HG03025 (cell line): ENCODE measurements around the gene SRGAP3.
"Not testable (repeated sequence)": the region's sequence is repeated elsewhere in the genome, so short reads cannot be mapped to it uniquely, and the experiment has no call there.

Source experiments
- ATAC-seq: cut with Tn5 transposase; IDR thresholded peaks from one replicate; pipeline ENCODE4 v1.9.1; 2021; ENCODE audit warnings: mild to moderate bottlenecking, moderate library complexity; ENCODE audit not compliant: unreplicated experiment, low FRiP score

The SRGAP3 gene

DNA sequence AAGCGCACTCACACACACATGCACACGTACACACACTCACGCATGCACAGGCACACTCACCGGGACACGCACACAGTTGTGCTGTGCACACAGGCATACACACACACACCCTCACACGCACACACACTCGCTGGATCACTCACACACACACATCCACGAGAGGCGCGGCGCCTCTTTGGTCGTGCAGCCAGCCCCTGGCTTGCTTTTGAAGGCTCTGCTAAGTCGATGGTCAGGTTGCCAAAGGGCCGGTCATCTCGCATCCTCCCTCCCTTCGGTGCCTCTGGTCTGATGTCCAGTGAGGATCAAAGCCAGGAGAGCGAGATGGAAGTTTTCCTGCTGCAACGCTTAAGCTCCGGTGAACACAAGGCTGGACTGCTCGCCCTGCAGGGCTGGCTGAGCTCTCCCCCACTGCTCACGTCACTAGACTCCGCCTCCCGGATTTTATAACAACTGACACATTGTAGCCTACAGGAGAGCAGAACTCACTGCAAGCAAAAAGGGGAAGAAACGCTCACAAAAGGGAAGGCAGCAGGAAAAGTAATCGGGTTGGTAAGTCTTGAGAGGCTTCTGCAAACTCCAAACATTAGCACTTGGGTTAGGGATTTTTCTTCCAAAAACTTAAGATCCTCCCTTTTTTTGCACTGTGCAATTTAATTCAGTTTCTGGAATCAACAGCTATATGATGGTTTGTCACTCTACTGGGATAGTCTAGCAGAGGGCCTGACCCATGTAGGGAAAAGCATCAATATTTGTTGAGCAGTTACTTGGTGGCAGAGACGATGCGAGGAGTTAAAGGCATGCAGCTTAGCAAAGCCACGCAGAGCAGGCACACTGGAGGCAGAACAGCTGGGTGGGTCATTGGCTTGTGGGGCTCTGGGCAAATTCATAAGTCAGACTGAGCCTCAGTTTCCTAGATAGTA lies at the start of gene SRGAP3:
Gene SRGAP3, minus strand, starts transcription at position 374 of the 920 bp plus-strand sequence. CDS start 695 bp downstream, outside the sequence.
- peak; percentile 100 for ATAC-seq

DNA sequence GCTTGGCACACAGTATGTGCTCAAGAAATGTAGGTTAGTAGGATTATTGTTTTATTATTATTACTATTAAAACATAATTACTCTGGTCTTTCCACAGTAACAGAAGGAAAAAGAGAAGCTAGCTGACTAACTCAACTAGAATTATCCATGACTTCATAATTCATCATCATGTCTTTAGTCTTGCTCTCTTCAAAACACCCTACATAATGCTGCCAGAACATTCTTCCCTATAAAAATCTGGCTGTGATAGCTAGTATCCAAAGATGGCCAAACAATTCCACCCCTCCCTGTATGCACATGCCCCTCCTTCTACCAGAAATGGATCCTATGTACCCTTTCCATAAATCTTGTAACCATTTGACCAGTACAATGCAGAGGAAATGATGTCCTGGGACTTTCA lies 48.8 kb upstream of the SRGAP3 start:
- ATAC-seq = no peak

DNA sequence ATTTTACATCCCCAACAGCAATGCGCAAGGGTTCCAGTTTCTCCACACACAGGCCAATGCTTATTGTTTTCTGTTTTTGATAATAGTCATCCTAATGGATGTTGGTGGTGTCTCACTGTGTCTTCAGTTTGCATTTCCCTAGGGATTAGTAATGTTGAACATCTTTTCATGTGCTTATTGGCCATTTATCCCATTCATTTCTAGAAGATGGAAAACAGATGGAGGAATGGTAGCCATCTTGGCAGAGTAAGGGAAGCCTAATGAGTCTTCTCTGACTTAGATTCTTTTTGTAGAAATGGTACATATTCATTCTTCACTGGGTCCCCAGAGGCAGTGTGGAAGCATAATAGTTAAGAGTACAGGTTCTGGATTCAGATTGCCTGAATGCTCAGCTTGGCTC lies 46.8 kb upstream of the SRGAP3 start:
- no peak for ATAC-seq

DNA sequence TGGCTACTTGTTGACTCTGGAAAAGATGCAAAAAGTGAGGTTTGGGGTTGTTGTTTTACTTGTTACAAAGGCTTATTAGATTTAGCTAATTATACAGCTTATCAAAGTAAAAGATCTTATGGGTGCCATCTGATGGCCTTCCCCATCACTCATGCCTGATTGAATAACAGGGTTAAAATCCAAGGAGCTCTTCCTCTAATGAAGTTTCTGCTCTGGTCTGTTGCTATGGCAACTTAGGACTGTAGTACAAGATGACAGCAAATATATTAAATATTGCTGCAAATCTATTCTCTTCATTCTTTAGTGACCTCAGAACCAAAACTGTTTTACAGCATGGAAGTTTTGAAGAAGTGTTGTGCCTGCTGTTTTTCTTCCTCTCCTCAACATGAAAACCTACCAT lies 45.6 kb upstream of the SRGAP3 start:
- no peak for ATAC-seq

DNA sequence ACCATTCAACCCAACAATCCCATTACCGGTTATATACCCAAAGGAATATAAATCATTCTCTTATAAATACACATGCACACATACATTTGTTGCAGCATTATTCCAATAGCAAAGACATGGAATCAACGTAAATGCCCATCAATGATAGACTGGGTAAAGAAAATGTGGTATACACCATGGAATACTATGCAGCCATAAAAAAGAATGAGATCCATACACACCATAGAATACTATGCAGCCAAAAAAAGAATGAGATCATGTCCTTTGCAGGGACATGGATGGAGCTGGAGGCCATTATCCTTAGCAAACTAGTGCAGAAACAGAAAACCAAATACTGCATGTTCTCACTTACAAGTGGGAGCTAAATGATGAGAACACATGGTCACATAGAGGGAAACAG lies 44.5 kb upstream of the SRGAP3 start:
- ATAC-seq = not testable (repeated sequence)

DNA sequence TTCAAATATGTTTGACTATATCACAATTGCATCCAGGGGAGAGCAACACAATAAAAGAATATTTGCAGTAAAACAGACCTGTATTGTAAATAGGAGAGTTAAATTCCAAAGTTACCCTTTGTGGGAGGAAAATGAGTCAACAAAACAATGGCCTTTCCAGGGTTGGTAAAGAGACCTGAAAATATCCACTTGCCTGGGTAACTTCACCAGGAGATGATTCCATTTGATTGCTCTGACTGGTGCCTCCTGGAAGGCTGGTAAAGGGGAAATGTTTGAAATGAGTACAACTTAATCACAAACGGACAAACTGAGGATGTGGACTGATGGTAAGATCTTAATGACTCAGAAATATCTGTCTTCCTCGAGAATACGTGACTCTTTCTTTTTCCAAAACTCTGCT lies 43.6 kb upstream of the SRGAP3 start:
- ATAC-seq = no peak

DNA sequence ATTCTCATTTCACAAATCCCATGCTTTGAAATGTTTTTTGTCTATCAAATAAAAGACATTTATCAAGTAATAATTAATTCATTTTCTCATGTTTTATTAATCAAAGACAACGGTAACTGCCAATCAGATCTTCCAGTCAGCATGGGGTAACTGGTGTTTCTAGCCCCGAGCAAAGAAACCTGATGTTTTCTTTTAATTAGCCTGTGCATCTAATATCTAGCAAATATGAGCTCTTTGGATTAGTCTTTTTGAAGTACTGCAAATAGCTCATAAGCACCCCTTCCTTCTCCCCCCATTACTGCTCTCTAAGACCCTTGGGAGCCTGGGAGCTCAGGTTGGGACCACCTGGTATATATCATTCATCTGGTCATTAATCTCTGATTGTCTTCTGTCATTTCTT lies 43.1 kb upstream of the SRGAP3 start:
- ATAC-seq = no peak

DNA sequence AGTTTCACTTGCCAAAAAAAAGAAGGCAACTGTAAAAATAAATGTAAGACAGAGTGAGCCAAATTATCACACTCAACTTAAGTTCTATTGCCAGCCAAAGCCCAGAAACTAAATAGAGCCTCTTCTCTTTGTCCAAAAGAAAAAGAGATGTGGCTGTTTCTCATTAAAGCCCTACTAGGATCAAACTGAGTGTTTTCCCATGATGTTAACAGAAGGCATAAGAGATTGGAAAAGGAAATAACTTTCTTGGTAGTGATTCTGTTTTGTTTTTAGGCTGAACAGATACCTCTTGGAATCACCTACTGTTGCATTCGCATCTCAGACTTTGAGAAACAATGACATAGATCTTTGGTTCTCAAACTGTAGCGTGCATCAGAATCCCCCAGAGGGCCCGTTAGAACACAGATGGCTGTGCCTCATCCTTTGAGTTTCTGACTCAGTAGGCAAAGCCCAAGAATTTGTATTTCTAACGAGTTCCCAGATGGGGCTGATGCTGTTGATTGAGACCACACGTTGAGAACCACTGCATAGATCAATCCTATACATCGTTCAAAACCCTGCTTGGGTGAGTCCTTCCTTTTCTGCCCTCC lies 42.5 kb upstream of the SRGAP3 start:
- ATAC-seq = no peak

DNA sequence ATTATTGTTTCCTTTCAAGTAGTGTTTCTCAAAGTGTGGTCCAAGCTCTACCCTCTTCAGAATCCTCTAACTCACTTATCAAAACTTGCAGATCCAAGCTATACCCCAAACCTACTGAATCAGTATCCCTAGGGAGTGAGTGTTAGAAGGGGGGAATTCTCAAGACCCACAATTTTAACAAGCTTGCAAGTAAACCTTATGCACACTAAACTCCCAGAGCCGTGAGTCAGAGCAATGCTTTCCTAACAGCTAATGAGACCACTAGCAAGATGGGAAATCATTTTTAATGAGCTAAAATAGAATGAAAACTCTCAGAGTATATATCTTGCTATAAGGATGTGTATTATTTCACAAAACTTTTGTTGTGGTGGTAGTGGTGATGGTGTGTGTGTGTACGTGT lies 41.1 kb upstream of the SRGAP3 start:
- no peak for ATAC-seq

DNA sequence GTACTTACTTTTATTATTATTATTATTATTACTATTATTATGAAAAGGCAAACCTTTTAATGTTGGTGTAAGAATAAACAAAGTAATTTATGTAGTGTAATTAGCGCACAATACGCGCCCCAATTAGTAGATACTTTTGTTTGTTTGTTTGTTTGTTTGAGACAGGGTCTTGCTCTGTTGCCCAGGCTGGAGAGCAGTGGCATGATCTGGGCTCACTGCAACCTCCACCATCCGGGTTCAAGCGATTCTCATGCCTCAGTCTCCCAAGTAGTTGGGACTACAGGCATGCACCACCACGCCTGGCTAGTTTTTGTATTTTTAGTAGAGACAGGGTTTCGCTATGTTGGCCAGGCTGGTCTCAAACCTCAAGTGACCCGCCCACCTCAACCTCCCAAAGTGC lies 32.1 kb upstream of the SRGAP3 start:
- not testable (repeated sequence) for ATAC-seq

DNA sequence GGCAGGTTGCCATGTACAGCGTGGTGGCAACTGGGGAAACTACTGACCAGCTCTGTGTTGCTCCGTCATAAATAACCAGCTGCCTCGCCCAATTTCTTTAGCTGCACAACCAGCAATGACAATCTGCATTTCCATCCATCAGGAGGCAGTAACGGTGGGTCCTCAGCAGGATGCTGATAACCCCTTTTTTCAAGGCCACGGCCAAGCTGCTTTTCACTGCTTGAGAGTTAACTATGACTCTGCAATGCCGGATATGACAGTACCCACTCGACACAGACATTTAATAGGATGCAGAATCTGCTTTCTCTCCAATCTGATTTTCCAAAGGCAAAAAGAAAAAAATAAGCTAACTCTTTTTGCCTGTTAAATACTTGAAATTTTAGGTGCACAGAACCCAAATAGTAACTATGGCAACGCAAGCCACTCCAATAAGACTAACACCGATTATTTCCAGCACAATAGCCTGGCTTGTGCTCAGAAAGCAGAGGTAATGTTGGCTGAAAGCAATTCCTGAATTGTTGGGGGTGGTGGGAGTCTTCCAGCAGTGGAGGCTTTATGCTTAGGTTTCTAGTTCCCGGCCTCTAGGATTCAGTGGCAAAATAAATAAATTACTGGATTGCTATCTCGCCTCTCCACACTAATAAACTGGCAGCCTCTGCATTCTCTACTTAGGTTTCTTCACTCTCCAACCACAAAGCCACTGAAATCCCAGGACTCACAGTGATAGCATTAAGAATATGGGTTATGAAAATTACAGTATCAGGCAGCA lies 31.2 kb upstream of the SRGAP3 start:
- no peak for ATAC-seq

DNA sequence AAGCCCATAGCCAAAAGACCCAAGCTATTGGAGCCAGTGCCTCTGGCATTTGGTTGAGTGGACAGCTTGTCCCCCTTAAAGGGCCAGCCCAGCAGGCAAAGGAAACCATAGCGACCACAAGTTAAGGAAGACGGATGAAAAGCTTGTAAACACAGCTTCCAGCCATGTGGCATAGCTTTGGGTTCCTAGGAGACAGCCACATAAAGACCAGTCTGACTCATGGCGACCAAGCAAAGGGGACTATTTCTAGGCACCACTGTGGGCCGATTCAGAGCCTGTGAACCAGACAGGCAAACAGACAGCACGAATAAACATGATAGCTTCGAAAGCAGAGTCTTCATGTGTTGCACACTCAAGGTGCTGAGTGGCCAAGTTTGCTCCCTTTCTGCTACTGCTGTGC lies 30.5 kb upstream of the SRGAP3 start:
- no peak for ATAC-seq

DNA sequence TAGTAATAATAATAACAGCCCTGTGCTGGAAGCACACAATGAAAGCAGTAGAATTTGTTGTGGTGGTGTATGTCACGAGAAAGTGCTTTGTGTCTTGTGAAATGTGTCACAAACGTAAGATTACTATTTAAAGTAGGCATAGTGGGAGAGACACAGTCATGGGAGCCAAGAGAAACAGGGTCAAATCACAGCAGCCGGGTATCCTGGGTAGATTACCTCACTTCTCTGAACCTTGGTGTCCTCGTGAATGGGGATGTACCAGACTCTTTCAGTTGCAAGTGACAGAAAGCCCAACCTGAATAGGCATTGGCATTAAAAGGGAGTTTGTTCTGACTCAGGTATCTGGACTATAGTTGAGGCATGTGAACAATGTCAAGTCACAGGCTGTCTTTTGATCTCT lies 29.1 kb upstream of the SRGAP3 start:
- no peak for ATAC-seq

DNA sequence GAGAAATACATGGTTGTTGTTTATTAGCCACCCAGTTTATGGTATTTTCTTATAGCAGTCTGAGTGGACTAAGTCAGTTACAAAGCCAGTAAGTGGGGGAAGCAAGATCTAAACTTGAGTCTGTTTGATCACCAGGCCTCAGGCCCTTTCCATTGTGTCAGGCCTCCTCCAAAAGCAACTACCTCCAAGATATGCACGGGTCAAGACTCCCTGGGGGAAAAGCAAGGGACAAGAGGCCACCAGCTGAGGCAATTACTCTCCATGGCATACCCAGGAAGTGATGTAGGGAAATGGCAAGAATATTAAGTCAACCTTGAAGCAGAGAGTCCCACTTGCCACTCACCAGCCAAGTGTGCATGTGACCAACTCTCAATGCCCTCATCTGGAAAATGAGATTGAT lies 28.6 kb upstream of the SRGAP3 start:
- ATAC-seq = no peak

DNA sequence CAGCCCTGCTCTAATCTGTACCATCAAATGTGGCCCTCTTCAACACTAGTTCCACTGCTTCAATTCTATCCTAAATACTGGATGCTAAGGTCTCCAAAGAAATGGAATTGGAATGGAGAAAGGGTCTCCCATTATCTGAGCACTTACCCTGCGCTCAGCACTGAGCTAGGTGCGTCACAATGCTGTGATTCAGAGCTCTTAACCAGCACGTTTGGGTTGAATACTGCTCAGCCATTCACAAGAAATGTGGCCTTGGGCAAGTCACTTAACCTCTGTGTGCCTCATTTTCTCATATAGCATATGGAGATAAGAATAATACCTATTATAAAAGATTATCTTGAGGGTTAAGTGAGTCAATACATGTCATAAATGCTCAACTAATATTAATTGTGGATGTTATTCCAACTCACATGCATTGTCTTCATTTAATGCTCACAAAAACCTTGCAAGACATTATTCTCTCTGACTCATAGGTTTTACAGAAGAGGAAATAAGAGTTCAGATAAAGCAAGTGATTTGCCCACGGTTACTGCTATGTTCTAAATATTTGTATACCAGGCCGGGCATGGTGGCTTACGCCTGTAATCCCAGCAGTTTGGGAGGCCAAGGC lies 27.4 kb upstream of the SRGAP3 start:
- no peak for ATAC-seq

DNA sequence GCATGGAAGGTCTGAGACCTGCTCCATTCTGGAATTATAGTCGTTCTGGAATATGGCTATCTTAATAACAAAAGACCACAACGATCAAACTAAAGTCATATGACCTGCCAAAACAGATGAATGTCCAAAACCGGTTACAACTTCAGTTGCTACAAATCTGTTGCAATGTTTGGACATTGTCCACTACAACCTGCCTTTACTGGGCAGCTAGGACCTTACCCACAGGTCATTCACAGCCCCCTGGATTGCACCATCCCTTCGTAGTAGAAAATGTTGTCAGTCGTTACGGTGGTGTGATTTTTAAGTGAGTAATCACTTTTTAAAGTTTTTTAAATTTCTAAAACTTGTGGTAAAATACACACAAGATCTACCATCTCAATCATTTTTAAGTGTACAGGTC lies 22.5 kb upstream of the SRGAP3 start:
- no peak for ATAC-seq

DNA sequence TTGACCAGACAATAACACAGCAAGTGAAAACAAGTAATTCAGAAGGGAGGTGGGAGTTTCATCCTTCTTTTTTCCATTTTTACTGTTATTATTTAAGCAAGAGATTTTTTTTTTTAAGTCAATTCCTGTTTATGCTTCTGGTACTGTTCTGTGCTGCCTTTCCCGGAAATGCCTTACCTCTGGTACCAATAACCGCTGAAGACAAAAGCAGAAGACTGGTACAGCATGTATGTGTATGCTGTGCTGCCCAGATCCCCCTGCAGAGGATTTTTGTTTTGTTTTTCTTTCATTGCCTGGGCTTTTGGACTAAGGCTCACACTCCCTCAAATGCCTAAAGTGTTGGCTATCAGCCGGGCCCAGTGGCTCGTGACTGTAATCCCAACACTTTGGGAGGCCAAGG lies 21.3 kb upstream of the SRGAP3 start:
- ATAC-seq = no peak

DNA sequence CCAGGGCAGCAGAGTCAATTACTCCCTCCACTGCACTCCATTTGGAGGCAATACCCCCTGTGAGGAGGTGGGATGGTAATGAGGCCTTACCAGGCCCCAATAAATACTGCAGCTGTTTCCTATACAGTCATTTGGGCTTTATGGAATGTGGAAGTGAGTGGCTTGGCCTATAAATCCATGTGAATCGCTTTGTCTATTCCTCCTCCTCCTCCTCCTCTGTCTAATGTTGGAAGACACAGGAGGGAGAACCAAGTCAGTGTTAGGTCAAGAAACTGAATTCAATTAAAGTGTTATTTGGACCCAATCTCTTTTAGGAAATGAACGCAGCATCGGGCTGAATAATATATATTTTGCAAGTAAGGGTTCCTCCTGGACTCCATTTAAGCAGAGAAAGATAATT lies 17.3 kb upstream of the SRGAP3 start:
- no peak for ATAC-seq

DNA sequence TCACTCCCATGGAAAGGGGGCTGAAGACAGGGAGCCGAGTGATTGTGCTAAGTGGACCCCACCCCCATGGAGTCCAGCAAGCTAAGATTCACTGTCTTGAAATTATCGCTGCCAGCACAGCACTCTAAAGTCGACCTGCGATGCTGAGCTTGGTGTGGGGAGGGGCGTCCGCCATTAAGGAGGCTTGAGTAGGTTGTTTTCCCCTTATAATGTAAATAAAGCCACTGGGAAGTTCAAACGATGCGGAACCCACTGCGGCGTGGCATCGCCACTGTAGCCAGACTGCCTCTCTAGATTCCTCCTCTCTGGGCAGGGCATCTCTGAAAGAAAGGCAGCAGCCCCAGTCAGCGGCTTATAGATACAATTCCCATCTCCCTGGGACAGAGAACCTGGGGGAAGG lies 10.9 kb upstream of the SRGAP3 start:
- ATAC-seq = no peak

DNA sequence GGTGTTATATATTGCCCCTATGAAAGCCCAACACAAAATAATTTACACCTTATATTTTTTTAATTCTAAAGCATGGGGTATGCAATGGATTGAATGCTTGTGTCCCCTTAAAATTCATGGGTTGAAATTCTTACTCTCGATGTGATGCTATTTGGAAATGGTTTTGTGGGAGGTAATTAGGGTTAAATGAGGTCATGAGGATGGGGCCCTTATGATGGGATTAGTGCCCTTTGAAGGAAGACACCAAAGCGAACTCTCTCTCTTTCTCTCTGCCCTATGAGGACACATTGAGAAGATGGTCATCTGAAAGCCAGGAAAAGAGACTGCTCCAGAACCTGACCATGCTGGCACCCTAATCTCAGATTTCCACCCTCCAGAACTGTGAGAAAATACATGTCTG lies 7.6 kb upstream of the SRGAP3 start:
- ATAC-seq = no peak

DNA sequence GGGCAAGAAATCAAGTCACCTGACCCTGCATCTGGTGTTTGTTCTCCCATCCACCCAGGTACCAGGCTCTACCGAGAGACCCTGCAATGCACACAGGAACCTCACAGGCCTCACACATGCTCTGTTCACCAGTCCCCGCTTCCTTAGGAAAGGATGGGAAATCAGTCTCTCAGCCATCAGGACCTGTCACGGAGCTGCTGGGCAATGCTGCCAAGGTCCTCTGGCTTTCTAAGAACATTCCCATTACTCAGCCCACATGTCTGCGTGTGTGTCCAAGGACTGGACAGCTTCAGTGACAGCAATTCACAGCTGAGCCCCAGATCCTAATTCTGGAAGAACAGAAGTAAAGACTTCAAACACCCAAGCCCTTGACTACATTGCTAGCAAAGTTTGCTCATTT lies 6.5 kb upstream of the SRGAP3 start:
- no peak for ATAC-seq
